ENCODE results near the gene EIF4G3.
"Not testable (repeated sequence)": the region's sequence is repeated elsewhere in the genome, so short reads cannot be mapped to it uniquely, and the experiment has no call there.

EIF4G3 gene

DNA sequence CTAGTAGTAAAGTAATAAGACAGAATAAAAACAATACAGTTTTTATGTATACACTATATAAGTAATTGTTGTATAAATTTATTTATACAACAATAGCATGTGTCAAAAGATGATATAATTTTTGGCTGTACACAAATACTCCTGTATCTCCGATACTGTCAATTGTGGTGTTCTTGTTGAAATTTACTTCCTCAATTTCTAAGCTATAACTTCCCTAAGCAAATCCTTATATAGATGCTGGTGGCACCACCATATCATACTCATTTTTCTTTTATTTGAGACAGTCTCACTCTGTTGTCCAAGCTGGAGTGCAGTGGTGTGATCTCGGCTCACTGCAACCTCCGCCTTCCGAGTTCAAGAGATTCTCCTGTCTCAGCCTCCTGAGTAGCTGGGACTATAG is 248.6 kb downstream of the EIF4G3 start:
- DNase-seq: no peak

DNA sequence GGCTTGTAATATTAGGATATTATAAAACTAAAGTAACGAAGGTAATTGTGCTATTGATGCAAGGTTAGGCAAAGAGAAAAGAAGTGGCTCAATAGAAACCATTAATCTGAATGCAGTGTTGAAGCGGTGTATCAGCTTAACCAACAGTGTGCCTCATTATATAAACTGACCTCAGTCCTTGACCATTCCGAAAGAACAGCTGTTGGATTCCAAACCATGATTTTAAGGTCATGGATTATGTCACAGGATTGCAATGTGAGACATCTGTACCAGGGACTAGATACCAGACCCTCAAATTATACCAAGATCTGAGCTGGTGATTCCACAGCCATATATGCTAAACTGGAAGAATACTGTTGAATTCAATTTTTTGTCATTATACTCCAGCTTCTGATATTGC is 255.4 kb downstream of the EIF4G3 start:
- no peak for DNase-seq

DNA sequence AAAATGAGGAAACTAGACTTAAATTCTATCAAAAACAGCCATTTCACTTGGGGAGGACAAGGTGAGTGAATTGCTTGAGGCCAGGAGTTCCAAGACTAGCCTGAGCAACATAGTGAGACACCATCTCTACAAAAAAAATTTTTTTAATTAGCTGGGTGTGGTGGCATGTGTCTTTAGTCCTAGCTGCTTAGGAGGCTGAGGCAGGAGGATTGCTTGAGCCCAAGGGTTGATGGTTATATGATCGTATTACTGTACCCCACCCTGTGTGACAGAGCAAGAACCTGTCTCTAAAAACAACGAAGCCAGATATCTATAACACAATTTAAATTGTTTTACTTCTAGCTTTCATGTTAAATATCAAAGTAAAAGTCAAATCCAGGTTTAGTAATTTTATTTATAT is 263.5 kb downstream of the EIF4G3 start:
- DNase-seq: no peak

DNA sequence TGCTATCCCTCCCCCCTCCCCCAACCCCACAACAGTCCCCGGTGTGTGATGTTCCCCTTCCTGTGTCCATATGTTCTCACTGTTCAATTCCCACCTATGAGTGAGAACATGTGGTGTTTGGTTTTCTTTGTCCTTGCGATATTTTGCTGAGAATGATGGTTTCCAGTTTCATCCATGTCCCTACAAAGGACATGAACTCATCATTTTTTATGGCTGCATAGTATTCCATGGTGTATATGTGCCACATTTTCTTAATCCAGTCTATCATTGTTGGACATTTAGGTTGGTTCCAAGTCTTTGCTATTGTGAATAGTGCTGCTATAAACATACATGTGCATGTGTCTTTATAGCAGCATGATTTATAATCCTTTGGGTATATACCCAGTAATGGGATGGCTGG is 269.2 kb downstream of the EIF4G3 start:
- DNase-seq: not testable (repeated sequence)

DNA sequence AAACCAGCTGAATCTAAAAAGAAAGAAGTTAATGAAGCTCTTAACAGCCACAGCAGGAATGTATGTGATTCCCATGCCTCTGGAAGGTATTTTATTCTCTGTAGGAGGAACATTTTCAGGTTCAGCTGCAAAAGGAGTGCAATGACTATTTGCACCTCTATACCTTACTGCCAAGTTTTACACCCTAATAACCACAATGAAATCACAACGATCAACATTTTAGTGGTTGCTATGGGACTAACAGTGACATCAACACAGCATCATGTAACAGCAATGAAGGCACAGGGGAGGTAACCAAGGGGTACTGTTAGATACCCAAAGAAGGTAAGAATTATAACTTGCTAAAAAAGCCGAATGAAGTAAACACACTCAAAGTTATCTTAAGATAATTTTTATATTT is 273.3 kb downstream of the EIF4G3 start:
- no peak for DNase-seq

DNA sequence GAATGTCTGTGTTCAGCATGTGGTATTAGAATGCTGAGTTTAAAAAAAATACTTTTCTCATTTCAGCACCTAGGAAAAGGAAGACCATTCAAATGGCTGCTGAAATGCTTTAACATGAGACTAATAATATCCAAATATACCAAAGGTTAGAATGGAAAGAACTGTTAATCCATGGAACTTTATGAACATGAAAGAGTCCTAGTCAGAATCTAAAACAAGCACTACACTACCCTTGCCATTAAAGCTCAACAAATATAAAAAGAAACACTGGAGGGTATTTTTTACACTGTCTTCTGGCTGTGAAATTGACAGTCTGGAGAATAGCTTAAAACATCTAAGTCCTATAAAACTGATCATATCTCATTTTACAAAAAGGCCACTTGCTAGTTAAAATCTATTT is 276.6 kb downstream of the EIF4G3 start:
- no peak for DNase-seq

DNA sequence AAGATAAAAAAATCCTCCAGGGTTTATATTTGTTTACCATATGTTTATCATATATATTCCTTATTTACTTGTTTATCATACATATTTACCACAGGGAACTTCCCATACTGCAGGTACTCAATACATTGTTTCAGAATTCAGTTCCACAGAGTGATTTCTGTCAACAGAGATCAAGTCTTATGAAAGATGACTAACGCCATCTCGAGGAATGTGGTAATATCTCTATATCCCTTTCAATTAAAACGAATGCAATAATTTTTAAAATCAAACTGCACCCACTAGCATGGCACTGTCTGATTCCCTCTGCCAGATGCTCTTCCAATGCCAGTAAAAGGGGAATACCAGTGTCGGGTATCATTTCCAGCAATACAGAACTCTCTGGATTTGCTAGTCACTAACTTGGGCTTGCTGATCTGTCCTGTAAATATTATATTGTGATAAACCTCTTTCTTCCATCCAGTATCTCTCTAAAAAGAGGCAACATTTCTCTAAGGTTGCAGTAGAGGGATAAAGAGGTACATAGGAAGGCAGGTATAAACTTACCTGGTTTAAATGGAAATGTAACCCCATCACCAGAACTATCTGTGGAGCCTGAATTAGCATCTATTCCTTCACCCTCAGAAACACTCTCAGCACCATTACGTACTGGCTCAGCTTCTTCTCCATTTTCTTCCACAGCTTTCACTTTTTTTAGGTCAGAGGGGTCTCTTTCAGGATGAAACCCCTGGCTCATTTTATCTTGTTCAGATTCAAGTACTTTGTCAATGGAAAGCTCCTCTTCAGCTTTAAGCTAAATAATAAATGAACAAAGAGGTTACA is 277.3 kb downstream of the EIF4G3 start:
- no peak for DNase-seq

DNA sequence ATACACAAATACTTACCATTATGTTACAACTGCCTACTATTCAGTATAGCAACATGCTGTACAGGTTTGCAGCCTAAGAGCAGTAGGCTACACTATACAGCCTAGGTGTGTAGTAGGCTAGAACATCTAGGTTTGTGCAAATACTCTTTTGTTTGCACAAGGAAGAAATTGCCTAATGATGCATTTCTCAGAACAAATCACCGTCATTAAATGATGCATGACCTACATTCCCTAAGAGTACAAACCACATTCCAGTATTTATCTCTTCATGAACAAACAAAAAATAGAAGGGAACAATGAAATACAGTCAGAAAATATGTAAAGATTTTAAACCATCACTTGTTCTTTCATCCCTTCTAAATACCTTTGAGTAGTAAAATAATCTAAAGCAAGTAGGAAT is 279.9 kb downstream of the EIF4G3 start:
- no peak for DNase-seq

DNA sequence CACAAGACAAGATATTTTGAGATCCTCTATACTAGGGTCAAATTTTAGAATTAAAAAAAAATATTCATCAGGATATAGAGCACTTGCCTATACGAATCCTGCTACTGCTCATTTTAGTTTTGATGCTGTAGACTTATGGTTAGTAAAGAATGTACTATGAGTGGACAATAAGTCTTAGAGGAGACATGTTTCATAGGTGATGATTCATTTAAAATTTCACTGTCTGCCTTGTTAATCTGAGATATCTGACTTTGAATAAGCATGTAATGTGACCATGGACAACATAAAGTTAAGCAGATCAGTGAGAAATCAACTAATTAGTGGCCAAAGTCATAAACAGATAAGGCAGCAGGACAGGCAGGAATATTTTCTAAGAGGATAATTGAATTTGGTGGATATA is 282.8 kb downstream of the EIF4G3 start:
- no peak for DNase-seq

DNA sequence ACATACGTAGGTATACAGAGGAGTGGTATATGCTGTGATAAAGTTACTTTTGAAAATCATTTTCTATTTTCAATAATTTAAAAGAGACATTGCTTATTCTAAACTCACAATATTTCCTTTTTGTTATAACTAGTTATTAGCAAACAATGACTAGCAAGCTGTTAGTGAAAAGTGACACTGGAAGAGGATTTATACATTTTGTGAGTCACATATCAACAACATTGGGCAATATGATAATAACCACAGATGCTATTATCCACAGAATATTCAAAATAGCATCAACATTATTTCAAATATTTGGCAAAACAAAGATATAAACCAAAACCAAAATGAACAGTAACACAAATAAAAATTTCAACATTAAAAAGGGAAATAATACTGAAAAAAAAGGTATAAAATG is 285.6 kb downstream of the EIF4G3 start:
- no peak for DNase-seq

DNA sequence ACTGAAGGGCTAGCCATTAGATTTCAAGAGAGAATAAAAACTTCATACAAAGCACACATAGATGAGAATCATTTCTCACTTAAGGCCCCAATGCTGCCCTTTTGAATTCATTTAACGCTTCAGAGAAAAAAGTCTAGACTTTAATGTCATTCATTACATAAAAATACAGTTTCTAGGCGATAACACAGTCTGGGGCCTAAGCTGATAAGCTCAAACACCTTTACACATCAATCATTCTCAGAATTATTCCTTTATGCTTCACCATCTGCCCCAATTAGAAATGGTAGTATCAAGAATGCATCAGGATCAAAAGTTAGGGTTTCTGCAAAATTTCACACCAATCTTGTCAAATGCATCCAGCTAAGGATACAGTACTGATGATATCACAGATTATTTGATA is 289.5 kb downstream of the EIF4G3 start:
- no peak for DNase-seq

DNA sequence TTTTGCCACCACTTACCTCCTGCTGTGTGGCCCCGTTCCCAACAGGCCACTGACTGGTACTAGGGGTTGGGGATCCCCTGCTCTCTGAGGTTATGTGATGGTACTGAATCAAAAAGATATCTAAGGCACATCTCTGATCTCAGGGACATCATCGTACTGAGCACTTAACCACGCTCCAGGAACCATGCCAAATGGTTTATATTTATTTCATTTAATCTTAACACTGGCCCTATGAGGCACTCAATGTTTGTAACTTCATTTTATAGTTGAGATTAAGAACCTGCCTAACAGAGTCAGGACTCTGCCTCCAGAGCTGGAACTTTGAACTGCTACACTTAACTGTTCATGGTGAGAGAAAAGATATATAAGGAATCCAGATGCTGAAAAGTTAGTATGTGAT is 291.6 kb downstream of the EIF4G3 start:
- no peak for DNase-seq

DNA sequence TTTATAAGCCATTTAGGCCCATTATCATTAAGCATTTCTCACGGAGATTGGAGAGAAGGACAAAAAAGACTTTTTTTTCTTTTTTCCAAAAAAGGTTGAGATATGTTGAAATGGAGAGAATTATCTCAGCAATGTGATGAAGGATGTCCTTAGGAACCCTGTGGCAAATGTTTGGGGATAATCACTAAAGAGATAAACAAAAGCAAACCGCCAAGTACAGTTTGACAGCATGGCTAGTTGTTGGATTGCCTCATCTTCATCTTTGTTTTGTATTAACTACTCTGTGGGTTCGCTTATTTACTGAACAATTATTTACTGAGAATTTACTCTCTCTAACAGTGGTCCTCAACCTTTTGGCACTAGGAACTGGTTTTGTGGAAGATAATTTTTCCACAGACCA is 292.2 kb downstream of the EIF4G3 start:
- no peak for DNase-seq

DNA sequence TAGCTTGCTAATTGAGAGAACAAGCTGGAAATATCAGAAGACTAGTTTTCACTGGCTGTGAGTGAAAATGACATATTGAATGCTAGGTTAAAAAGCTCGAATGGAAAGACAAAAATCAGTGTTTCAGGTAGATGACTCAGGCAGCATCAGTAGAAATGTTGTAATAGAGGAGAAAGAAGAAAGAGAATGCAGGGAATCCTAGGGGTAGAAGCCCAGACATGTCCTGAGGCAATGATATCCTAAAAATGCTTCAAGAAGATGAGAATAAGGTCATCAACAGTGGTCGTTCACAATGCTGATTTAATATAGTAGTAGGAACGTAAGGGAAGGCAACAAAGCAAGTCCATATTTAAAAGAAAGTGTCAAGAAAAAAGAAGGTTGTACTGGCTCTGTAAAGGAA is 292.9 kb downstream of the EIF4G3 start:
- no peak for DNase-seq

DNA sequence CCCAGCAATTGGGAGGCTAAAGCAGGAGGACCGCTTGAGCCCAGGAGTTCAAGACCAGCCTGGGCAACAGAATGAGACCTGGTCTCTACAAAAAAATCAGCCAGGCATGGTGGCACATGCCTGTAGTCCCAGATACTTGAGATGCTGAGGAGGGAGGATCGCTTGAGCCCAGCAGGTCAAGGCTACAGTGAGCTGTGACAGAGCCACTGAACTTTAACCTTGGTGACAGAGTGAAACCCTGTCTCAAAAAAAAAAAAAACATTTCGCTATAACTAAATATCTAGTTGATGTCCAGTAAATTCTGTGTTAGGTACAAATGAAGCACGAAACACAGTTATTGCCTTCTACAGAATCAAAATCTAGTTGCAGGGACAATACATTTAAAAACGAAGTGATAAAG is 293.9 kb downstream of the EIF4G3 start:
- no peak for DNase-seq

DNA sequence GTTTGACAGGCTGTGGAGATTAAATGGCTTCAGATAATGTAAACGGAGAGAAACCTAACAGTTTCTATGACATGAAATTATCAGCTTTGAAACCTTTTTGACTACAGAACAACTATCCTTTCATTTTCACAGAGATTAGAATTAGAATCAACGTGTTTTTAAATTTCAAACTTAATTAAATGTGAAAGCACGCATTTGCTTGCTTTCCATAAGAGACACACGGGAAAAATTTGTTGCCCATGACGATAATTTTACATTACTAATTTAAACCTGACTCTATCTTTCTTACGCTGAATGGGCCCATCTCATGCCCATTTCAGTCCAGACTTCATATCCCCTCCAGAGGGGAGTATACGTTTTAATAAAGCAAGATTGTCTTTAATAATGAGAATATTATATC is 297.9 kb downstream of the EIF4G3 start:
- no peak for DNase-seq

DNA sequence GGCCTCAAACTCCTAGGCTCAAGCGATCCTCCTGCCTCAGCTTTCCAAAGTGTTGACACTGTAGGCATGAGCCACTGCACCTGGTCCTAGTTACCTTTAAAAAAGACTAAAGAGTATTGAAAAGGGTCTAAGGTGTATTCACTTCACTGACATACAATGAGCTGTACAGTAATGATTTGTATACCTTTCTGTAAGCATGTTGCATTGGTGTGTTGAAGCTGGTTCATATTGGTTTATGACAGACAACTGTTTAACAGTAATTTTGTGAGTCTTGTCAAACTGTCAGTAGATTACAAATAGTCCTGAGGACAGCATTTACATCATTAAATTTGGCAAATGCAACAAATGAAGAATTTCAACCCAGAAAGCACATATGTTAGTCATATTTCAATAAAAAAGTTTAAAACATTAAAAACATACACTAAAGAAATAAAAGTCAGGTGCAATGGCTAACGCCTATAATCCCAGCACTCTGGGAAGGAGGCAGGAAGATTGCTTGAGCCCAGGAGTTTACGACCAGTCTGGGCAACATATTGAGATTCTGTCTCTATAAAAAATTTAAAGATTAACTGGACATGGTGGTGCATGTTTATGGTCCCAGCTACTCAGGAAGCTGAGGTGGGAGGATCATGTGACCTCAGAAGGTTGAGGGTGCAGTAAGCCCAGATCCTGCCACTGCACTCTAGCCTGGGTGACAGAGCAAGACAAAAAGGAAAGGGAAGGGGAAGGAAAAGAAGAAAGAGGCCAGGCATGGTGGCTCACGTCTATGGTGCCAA is 301.3 kb downstream of the EIF4G3 start:
- no peak for DNase-seq

DNA sequence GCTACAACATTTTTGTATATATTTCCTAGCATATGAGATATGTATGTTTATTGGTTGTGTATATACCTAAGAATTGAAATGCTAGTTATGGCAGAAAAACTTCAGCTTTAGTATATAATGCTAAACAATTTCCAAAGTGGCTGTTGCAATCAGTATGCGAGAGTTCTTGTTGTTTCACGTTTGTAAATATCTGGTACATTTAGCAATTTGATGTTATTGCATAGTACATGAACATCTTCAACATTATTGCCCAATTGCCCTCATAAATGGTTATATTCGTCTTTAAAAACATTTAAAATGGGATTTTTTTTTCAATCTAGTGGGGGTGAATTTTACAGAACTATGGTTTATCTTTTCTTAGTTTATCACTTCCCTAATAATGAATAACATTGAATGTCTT is 303.4 kb downstream of the EIF4G3 start:
- no peak for DNase-seq

DNA sequence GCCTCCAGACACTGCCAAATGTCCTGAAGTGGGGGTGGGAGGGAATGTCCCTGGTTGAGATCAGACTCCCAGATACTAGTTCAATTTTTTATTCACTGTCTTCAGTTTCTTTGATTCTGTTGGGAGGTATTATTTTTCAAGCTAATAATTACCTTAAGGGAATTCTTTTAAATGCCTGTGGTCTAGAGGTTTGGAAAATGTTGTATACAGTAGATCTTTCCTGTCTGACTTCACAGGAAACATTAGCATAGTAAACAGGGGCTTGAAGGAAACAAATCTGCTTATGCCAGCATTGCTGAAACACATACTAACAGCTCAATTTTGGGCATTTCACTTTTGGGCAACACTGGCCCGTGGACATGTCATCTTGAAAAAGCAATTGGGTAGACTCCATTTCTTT is 305.3 kb downstream of the EIF4G3 start:
- DNase-seq: no peak

DNA sequence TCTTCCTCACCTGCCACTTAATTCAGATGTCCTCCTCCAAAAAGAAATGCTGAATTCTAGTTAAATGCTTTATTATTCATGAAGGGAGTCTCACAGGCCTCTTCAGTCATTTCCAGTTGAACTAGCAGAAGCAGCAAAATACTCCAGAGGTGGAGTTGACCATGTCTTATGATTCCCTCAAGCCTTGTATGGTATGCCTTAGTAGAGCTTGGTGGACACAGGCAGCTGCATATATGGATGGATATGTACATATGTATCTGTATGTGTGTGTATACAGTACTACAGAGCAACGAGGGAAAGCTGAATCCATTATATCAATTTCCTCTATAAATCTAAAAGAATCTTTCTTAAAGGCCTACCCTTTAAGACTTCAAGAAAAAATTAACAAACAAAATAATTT is 306.0 kb downstream of the EIF4G3 start:
- DNase-seq: no peak

DNA sequence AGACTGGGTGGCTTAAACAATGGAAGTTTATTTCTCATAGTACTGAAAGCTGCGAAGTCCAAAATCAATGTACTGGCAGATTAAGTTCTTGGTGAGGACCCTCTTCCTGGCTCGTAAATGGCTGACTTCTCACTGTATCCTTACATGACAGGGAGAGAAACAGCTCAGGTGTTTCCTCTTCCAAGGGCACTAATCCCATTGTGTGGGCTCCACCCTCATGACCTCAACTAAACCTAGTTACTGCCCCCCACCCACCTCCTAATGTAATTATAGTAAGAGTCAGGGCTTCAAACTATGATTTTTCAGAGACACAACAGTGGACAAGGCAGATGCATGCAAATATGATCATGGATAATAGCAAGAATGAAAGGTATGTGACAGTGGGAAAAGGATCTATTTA is 308.4 kb downstream of the EIF4G3 start:
- DNase-seq: no peak

DNA sequence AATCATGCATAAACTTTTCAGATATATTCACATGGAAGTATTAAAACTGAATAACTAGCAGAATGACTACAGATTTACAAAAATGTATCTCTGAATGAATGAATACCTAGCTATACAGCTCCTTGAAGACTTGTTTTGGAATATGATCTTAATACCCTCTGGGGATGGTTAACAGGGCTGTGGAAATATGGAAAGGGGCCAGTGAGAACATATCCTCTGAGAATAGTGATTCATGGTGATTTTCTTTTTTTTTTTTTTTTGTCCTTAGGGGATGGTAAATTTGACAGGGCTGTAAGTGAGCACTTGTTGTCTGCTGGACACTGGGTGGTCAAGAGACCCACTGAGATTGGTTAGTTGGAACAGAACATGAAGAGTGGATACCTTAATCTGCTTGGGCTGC is 308.9 kb downstream of the EIF4G3 start:
- no peak for DNase-seq

DNA sequence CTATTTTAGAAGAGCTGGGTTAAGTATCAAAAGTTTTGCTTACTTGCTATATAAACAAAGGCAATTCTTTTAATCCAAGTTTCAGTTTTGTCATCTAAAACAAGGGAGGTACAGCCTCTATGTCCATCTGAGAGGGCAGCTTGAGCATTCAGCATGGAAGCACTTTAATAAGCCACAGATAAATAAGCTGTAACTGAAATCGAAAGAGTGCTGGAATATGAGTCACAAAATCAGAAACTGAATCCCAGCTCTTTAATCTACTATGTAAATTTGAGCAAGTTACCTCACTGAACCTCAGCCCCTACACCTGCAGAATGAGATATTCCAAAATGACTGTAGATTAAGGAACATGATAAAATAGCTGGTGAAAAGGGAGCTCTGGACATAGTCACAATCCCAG is 309.6 kb downstream of the EIF4G3 start:
- no peak for DNase-seq

DNA sequence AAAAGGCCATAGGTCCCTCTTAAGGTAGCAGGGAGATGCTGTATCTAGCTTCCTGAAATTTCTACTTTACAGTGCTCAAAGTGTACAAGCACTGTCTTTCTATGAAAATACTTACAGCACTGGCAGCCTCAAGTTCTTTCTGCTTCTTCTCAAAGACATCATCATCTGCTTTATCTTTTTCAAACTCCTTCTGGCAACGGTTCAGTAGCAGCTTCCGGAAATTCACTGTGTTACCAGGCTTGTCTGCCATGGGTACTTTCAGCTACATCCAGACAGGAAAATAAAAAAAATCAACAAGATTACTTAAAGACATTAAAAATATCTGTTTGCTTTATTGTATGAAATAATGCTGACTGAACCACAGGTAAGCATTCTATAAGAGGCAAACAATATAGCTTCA is 311.7 kb downstream of the EIF4G3 start:
- no peak for DNase-seq

DNA sequence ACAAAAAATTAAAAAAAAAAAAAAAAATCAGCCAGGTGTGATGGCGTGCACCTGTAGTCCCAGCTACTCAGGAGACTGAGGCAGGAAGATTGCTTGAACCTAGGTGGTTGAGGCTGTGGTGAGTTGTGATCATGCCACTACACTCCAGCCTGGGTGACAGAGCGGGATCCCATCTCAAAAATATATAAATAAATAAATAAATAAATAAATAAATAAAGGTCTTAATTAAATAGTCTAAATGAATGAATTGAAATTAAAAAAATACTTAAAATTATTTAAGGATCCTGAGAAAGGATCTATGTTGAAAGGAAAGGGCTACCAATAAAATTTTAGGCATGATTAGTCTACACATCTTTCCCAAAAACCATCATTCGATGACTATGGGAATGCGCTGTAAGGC is 322.2 kb downstream of the EIF4G3 start:
- DNase-seq: no peak

Measured in NCI-H187 (cell line).